Activated CD8-positive, alpha-beta memory T cell treated with anti-CD3 and anti-CD28 coated beads, Interleukin-2, amount 50 U/mL, for 24 hours (primary cell): ENCODE data around the gene RPTOR.
"Not testable (repeated sequence)": the region's sequence is repeated elsewhere in the genome, so short reads cannot be mapped to it uniquely, and the experiment has no call there.

Source experiments
- DNase-seq: peaks from one replicate; pipeline ENCODE4 v3.0.0-alpha.2; 2020; ENCODE audit errors: extremely low read depth

The RPTOR gene

GRCh38 chr17:80694085-80694991 is 149.7 kb downstream of the RPTOR start:
- no peak for DNase-seq

GRCh38 chr17:80694992-80695912 is 150.6 kb downstream of the RPTOR start:
- no peak for DNase-seq

- no peak for DNase-seq
Observed at GRCh38 chr17:80695979-80696378, 151.3 kb downstream of the RPTOR start.

GRCh38 chr17:80696456-80696855 is 151.8 kb downstream of the RPTOR start:
- DNase-seq = no peak

- DNase-seq = no peak
Observed at GRCh38 chr17:80696964-80697363, 152.3 kb downstream of the RPTOR start.

- DNase-seq = no peak
Observed at GRCh38 chr17:80698297-80698696, 153.7 kb downstream of the RPTOR start.

GRCh38 chr17:80699205-80699604 is 154.6 kb downstream of the RPTOR start:
- not testable (repeated sequence) for DNase-seq

GRCh38 chr17:80701730-80702129 is 157.1 kb downstream of the RPTOR start:
- DNase-seq = no peak

- DNase-seq = no peak
Observed at GRCh38 chr17:80702315-80703141, 157.9 kb downstream of the RPTOR start.

- no peak for DNase-seq
Observed at GRCh38 chr17:80703142-80703478, 158.5 kb downstream of the RPTOR start.

- DNase-seq = no peak
Observed at GRCh38 chr17:80704381-80704819, 159.8 kb downstream of the RPTOR start.

- no peak for DNase-seq
Observed at GRCh38 chr17:80704894-80705293, 160.3 kb downstream of the RPTOR start.

- no peak for DNase-seq
Observed at GRCh38 chr17:80705988-80706387, 161.3 kb downstream of the RPTOR start.

- no peak for DNase-seq
Observed at GRCh38 chr17:80706463-80706867, 161.8 kb downstream of the RPTOR start.

- DNase-seq = no peak
Observed at GRCh38 chr17:80708480-80708879, 163.8 kb downstream of the RPTOR start.

- DNase-seq = no peak
Observed at GRCh38 chr17:80709090-80709695, 164.6 kb downstream of the RPTOR start.

- no peak for DNase-seq
Observed at GRCh38 chr17:80710714-80711302, 166.2 kb downstream of the RPTOR start.

GRCh38 chr17:80712089-80712488 is 167.5 kb downstream of the RPTOR start:
- DNase-seq = no peak

GRCh38 chr17:80712606-80713005 is 168.0 kb downstream of the RPTOR start:
- no peak for DNase-seq

- no peak for DNase-seq
Observed at GRCh38 chr17:80716986-80717719, 172.5 kb downstream of the RPTOR start.
